ENCODE results near the gene PAIP2B. TPM values are rescaled to one million over a fixed set of nuclear protein-coding genes. Genes with fewer than 3 reads are reported as not detected.
"Not testable (repeated sequence)": the region's sequence is repeated elsewhere in the genome, so short reads cannot be mapped to it uniquely, and the experiment has no call there.

Gene PAIP2B
- total RNA-seq, 2 experiments from 2014 or later = 4.2 to 4.8 TPM

- DNase-seq (no peak), ATAC-seq (ENCODE audit: low read depth) (no peak)
- Mint-ChIP-seq H3K4me3 (no peak overlapping the region), H3K27me3 (peaks cover 12% of the 10 kb centered on the region), H3K36me3 (no peaks in the 10 kb centered on the region), H3K9me3 (no peaks in the 10 kb centered on the region), H3K27ac (no peak overlapping the region), H3K4me1 (no peaks in the 10 kb centered on the region)
- POLR2A ChIA-PET = no interaction called here
Observed at GRCh38 chr2:71238089-71238488, 11.2 kb upstream of the PAIP2B start.

DNA sequence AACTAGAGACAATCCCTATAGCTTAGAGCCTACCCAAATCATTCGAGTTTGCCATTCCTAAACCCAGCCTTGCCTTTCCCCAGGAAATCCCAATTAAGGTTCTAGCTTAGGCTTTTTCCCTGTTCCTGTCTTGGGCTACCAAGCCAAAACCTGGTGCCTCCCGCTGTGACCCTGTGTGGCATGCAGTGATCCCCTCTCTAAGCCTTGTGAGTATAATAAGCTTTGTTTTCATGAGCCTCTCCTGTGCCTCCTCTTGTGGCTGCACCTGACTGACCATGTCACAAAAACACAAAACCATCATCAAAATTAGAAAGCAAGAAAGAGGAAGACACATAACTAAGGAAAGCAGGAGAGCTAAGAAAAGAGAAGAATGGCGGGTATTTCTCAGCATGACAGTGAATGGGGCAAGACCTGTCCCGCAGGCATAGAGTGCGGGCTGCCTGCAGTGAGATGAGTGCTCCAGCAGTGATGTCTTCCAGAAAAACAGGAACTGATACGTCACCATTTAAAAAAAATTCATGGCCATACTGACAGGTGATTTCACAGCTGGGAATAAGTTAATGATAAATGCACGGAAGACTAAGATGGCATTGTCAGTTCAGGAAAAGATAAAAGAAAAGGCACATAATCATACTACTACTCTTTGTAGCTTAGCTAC lies 9.2 kb upstream of the PAIP2B start:
- no peak overlapping the region for H3K4me3 Mint-ChIP-seq
- DNase-seq (no peak), ATAC-seq (ENCODE audit: low read depth) (no peak)
- no peaks in the 10 kb centered on the region for H3K4me1 Mint-ChIP-seq
- no peaks in the 10 kb centered on the region for H3K36me3 Mint-ChIP-seq
- peaks cover 12% of the 10 kb centered on the region for H3K27me3 Mint-ChIP-seq
- H3K27ac Mint-ChIP-seq = no peak overlapping the region
- H3K9me3 Mint-ChIP-seq = no peaks in the 10 kb centered on the region
- POLR2A ChIA-PET = no interaction called here

DNA sequence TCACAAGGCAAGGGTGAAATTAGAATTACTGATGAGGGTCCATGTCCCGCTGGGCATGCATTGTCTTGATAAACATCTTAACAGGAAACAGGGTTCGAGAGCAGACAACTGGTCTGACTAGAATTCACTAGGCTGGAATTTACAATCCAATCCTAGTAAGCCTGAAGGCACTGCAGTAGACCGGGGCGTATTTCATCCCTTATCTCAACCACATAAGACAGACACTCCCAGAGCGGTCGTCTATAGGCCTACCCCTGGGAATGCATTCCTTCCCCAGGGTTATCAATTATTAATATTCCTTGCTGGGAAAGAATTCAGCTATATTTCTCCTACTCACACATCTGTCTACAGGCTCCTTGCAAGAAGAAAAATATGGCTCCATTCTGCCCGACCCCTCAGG lies 6.2 kb upstream of the PAIP2B start:
- POLR2A ChIA-PET; H3K4me3 Mint-ChIP-seq; H3K9me3 Mint-ChIP-seq; DNase-seq; H3K36me3 Mint-ChIP-seq; H3K27ac Mint-ChIP-seq; ATAC-seq (ENCODE audit: low read depth); H3K4me1 Mint-ChIP-seq: not testable (repeated sequence)
- H3K27me3 Mint-ChIP-seq = peaks cover 15% of the 10 kb centered on the region

DNA sequence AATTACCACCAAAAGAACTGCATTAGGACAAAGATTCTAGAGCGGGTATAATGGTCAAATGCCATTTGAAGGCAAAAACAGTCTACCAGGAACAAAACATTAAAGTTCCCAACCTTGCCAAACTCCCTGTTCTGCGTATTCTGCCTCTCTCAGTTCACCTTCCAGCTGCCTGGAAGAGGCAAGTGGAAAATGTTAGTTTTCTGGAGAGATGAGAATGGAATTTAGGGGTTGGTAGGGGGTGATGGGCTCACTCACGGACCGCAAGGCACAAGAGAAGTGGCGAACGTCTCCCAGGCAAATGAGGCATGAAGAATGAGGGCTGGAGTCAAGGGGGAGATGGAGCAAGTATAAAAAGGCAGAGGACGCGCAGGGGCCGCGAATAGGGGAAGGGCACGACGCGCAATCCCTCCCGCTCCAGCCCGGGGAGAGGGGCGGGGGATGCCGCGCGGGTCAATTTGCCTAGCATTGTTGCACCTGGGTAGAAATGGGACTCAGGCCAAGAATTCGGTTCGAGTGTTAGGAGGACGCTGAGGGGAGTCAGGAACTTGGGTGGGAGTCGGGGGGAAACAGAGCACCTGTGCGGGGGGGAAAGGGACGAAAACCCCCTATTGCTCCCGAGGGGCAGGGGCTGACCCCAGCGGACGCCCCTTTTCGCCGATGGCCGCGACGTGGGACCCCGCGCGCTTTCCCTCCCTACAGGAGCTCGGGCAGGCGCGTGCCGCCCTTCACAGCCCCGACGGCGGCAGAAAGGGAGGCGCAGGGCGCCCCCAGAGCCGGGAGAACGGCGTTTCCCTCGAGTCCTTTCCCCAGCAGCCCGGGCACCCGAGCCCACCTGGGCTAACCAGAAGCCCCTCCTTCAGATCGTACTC lies 573 bp downstream of the PAIP2B start:
- peaks cover 10% of the 10 kb centered on the region for H3K27me3 Mint-ChIP-seq
- DNase-seq (no peak), ATAC-seq (ENCODE audit: low read depth) (peak; percentile 31)
- peak overlapping the region; percentile 96 for H3K4me3 Mint-ChIP-seq
- H3K9me3 Mint-ChIP-seq = no peaks in the 10 kb centered on the region
- peaks cover 16% of the 10 kb centered on the region for H3K4me1 Mint-ChIP-seq
- no peaks in the 10 kb centered on the region for H3K36me3 Mint-ChIP-seq
- peak overlapping the region; percentile 90 for H3K27ac Mint-ChIP-seq
- POLR2A ChIA-PET = interaction anchor here (0.8 to 1.1 kb wide), 3 partner anchors 51 to 159 kb away, joined by 4 to 12 read pairs (median 5); partner anchors contain the start of gene ZNF638

- Mint-ChIP-seq H3K36me3 (no peaks in the 10 kb centered on the region), H3K4me3 (no peak overlapping the region), H3K27ac (no peak overlapping the region), H3K27me3 (peaks cover 2% of the 10 kb centered on the region), H3K4me1 (peaks cover 16% of the 10 kb centered on the region), H3K9me3 (no peaks in the 10 kb centered on the region)
- no peak for ATAC-seq (ENCODE audit: low read depth)
- DNase-seq = no peak
- POLR2A ChIA-PET = no interaction called here
Observed at GRCh38 chr2:71224935-71225334, 2.0 kb downstream of the PAIP2B start.

- no peak for DNase-seq
- Mint-ChIP-seq H3K27ac (no peak overlapping the region), H3K4me3 (no peak overlapping the region), H3K9me3 (no peaks in the 10 kb centered on the region), H3K36me3 (no peaks in the 10 kb centered on the region), H3K27me3 (peaks cover 2% of the 10 kb centered on the region), H3K4me1 (peaks cover 16% of the 10 kb centered on the region)
- POLR2A ChIA-PET = no interaction called here
- ATAC-seq (ENCODE audit: low read depth) = no peak
Observed at GRCh38 chr2:71224457-71224856, 2.4 kb downstream of the PAIP2B start.

DNA sequence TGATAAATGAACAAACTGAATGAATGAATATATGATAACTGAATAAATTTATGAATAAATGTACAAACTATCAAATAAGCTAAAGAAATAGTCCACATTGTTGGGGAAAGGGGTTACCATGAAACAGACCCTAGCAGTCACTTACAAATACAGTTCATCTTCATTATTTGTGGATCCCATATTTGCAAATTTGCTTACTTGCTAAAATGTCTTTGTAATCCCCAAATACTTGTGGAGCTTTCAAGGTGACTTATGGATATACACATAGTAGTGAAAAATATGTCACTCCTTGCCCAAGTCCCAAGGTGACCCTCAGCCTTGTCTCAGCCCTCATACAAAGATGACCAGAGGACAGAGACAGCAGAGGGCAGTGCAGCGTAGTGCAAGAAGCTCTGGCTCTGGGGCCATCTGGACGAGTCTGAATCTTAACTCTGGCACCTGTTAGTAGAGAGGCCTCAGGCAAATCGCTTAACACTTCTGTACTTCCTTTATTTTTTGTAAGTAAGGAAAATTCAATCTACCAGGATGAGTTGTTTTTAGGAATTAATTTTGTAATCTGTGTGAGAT lies 3.1 kb downstream of the PAIP2B start:
- H3K4me1 Mint-ChIP-seq = peaks cover 16% of the 10 kb centered on the region
- DNase-seq (no peak), ATAC-seq (ENCODE audit: low read depth) (no peak)
- no peaks in the 10 kb centered on the region for H3K9me3 Mint-ChIP-seq
- no peaks in the 10 kb centered on the region for H3K36me3 Mint-ChIP-seq
- POLR2A ChIA-PET = no interaction called here
- peaks cover 2% of the 10 kb centered on the region for H3K27me3 Mint-ChIP-seq
- H3K27ac Mint-ChIP-seq = no peak overlapping the region
- H3K4me3 Mint-ChIP-seq = no peak overlapping the region

GRCh38 chr2:71220743-71221142 lies 6.2 kb downstream of the PAIP2B start:
- Mint-ChIP-seq H3K4me1 (peaks cover 5% of the 10 kb centered on the region), H3K27ac (no peak overlapping the region), H3K36me3 (no peaks in the 10 kb centered on the region), H3K4me3 (no peak overlapping the region), H3K27me3 (no peaks in the 10 kb centered on the region), H3K9me3 (no peaks in the 10 kb centered on the region)
- DNase-seq = no peak
- POLR2A ChIA-PET = no interaction called here
- no peak for ATAC-seq (ENCODE audit: low read depth)

DNA sequence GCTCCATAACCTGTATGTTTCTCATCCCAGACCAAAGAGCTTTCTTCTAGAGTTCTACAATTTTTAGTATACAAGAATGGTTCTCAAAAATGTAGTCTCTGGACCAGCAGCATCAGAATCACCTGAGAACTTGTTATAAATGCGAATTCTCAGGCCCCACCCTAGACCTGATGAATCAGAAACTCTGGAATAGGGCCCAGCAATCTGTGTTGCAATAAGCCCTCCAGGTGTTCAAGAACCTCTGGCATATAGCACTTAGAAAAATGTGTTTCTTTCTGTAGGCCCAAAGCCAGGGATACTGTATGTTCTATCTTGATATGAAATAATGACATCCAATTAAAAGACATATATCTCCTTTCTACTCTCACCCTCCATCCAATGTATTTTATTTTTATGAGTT lies 10.4 kb downstream of the PAIP2B start:
- Mint-ChIP-seq H3K36me3 (no peaks in the 10 kb centered on the region), H3K9me3 (no peaks in the 10 kb centered on the region), H3K27ac (no peak overlapping the region), H3K4me1 (no peaks in the 10 kb centered on the region), H3K4me3 (no peak overlapping the region), H3K27me3 (no peaks in the 10 kb centered on the region)
- DNase-seq = no peak
- POLR2A ChIA-PET = no interaction called here
- ATAC-seq (ENCODE audit: low read depth) = no peak

DNA sequence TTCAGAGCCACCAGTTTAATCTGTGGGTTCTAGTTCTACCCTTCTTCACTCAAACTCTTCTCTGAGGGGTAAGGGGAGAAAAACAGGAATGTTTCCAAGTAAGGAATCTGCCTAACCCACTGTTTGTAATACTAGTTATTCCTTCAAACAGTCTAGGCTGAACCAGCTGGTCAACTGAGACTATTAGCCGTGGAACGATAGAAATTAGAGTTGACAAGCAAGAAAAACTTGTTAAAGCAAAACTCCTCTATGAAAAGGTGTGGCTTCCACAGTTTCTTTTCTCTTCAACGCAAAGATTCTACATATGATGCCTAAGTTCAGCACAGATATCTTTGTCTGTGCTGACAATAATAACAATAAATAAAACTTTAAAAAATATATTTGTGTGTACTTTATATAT lies 11.5 kb downstream of the PAIP2B start:
- Mint-ChIP-seq H3K9me3 (no peaks in the 10 kb centered on the region), H3K4me3 (no peak overlapping the region), H3K27ac (no peak overlapping the region), H3K4me1 (no peaks in the 10 kb centered on the region), H3K27me3 (no peaks in the 10 kb centered on the region), H3K36me3 (no peaks in the 10 kb centered on the region)
- DNase-seq = no peak
- POLR2A ChIA-PET = no interaction called here
- no peak for ATAC-seq (ENCODE audit: low read depth)

DNA sequence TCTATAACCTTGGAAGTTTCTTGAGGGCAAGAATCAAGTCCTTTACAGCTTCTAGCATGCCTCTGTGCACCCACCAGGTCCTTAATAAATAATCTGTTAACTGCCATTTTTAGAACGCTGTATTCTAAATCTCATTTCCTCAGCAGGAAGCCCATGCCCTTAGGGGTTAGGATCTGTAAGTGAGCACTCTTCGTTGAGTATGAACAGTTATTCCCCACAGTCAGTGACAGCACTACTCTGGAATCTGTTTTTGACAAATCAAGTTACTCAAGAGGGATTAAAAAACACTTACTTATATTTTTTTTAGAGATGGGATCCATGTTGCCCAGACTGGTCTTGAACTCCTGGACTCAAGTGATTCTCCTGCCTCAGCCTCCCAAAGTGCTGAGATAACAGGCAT lies 14.6 kb downstream of the PAIP2B start:
- peaks cover 7% of the 10 kb centered on the region for H3K27me3 Mint-ChIP-seq
- no peak overlapping the region for H3K27ac Mint-ChIP-seq
- H3K36me3 Mint-ChIP-seq = no peaks in the 10 kb centered on the region
- DNase-seq (no peak), ATAC-seq (ENCODE audit: low read depth) (no peak)
- no peaks in the 10 kb centered on the region for H3K4me1 Mint-ChIP-seq
- H3K9me3 Mint-ChIP-seq = peaks cover 2% of the 10 kb centered on the region
- no peak overlapping the region for H3K4me3 Mint-ChIP-seq
- POLR2A ChIA-PET = no interaction called here

DNA sequence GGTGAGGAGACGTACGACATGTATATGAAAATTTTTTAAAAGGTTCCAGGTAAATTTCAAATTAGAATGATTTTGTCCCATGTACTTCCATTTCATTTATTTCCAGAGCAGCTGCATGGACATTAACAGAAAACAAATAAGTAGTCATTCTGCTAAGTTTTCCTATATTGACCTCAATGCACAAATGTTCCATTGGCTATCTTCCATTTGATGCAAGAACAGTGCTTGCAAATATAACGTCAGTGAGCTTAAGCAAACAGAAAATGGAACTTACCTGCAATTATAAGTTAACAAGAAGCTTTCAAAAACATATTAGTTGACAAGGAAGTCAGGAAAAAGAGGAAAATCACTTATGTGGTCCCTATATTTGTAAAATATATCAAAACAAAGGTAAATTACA lies 16.6 kb downstream of the PAIP2B start:
- ATAC-seq (ENCODE audit: low read depth) (no peak), DNase-seq (no peak)
- H3K36me3 Mint-ChIP-seq = no peaks in the 10 kb centered on the region
- no peak overlapping the region for H3K4me3 Mint-ChIP-seq
- no peaks in the 10 kb centered on the region for H3K4me1 Mint-ChIP-seq
- peaks cover 7% of the 10 kb centered on the region for H3K27me3 Mint-ChIP-seq
- no peak overlapping the region for H3K27ac Mint-ChIP-seq
- POLR2A ChIA-PET = no interaction called here
- peaks cover 2% of the 10 kb centered on the region for H3K9me3 Mint-ChIP-seq

DNA sequence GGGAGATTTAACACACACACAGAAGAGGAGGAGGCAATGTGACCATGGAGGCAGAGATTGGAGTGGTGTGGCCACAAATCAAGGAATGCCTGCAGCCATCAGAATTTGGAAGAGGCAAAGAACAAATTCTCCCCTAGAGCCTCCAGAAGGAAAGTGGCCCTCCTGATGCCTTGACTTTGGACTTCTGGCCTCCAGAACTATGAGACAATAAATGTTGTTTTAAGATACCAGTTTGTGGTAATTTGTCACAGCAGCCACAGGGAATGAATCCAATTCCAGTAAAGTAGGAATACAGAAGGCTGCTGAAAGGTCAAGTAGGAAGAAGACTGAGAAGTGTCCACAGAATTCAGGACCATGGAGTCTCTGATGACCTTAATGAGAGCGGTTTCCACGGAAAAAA lies 18.1 kb downstream of the PAIP2B start:
- no peaks in the 10 kb centered on the region for H3K4me1 Mint-ChIP-seq
- POLR2A ChIA-PET = no interaction called here
- no peak overlapping the region for H3K4me3 Mint-ChIP-seq
- H3K9me3 Mint-ChIP-seq = peaks cover 2% of the 10 kb centered on the region
- DNase-seq (no peak), ATAC-seq (ENCODE audit: low read depth) (no peak)
- H3K27me3 Mint-ChIP-seq = peaks cover 7% of the 10 kb centered on the region
- no peak overlapping the region for H3K27ac Mint-ChIP-seq
- no peaks in the 10 kb centered on the region for H3K36me3 Mint-ChIP-seq

DNA sequence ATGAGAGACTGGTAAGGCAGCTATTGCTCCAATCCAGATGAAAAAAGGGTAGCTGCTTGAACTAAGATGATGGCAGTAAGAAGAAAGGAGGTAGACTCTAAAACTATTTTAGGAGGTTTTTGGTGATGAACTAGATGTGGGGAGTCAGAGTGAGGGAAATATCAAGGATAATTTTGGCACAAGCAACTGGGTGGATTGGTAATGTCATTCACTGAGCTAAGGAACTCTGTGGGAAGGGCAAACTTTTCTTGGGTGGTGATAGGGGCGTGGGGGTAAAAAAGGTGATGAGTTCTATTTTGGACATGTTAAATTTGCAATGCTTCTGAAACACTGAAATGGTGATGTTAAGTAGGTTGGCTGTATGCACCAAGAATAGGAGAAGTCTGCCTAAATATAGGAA lies 19.3 kb downstream of the PAIP2B start:
- H3K36me3 Mint-ChIP-seq = no peaks in the 10 kb centered on the region
- no peaks in the 10 kb centered on the region for H3K4me1 Mint-ChIP-seq
- H3K27me3 Mint-ChIP-seq = peaks cover 7% of the 10 kb centered on the region
- POLR2A ChIA-PET = no interaction called here
- no peak overlapping the region for H3K4me3 Mint-ChIP-seq
- DNase-seq (no peak), ATAC-seq (ENCODE audit: low read depth) (no peak)
- peaks cover 2% of the 10 kb centered on the region for H3K9me3 Mint-ChIP-seq
- no peak overlapping the region for H3K27ac Mint-ChIP-seq
